Sigmoid colon (tissue), 4 donors: ENCODE results near the gene RHOA.
"Not testable (repeated sequence)": the region's sequence is repeated elsewhere in the genome, so short reads cannot be mapped to it uniquely, and the experiment has no call there.

Source experiments
- EP300 ChIP-seq, 4 donors: sonication (generic); formaldehyde crosslinking; IDR thresholded peaks; one replicate each; pipeline ENCODE4 v1.6.1; 2017; ENCODE audit warnings: antibody characterized with exemption in 4 of 4
- POLR2A ChIP-seq, 2 donors: fragments of 450-650 bp; IDR thresholded peaks; one replicate each; pipeline ENCODE4 v1.6.1; 2016; ENCODE audit warnings: antibody characterized with exemption in 2 of 2, mild to moderate bottlenecking in 2 of 2, moderate library complexity in 2 of 2
- TF ChIP-seq, protein P1 (sequence below), 4 experiments: fragments of 450-650 bp in 3 of 4; fragments of 200-600 bp in 1 of 4; IDR thresholded peaks; one replicate each; pipeline ENCODE4 v1.5.1; 2016 to 2019; ENCODE audit warnings: antibody characterized with exemption in 4 of 4, mild to moderate bottlenecking in 3 of 4, moderate library complexity in 2 of 4

DNA sequence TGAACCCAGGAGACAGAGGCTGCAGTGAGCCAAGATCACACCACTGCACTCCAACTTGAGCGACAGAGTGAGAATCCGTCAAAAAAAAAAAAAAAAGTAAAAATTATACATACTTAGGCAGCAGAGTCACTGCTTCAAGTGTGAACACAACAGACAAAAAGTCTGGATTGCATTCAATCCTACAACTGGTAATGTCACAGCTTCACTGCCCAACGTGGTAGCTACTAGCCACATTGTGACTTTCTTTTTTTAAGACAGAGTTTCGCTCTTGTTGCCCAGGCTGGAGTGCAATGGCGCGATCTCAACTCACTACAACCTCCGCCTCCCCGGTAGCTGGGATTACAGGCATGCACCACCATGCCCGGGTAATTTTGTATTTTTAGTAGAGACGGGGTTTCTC lies 20.5 kb downstream of the RHOA start:
- TF ChIP-seq, protein P1, sequence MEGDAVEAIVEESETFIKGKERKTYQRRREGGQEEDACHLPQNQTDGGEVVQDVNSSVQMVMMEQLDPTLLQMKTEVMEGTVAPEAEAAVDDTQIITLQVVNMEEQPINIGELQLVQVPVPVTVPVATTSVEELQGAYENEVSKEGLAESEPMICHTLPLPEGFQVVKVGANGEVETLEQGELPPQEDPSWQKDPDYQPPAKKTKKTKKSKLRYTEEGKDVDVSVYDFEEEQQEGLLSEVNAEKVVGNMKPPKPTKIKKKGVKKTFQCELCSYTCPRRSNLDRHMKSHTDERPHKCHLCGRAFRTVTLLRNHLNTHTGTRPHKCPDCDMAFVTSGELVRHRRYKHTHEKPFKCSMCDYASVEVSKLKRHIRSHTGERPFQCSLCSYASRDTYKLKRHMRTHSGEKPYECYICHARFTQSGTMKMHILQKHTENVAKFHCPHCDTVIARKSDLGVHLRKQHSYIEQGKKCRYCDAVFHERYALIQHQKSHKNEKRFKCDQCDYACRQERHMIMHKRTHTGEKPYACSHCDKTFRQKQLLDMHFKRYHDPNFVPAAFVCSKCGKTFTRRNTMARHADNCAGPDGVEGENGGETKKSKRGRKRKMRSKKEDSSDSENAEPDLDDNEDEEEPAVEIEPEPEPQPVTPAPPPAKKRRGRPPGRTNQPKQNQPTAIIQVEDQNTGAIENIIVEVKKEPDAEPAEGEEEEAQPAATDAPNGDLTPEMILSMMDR (IDR thresholded peaks at IDR 0.05): not testable (repeated sequence)
- not testable (repeated sequence) for TF ChIP-seq POLR2A, EP300 (IDR thresholded peaks at IDR 0.05)
